SHP77 (cell line): Measurements from ENCODE around the gene CMTM5.

Experiments used
- DNase-seq, 2 experiments: peaks; one replicate each; lab custom pipeline; 2025; lab: John Stamatoyannopoulos, UW

Gene CMTM5

DNA sequence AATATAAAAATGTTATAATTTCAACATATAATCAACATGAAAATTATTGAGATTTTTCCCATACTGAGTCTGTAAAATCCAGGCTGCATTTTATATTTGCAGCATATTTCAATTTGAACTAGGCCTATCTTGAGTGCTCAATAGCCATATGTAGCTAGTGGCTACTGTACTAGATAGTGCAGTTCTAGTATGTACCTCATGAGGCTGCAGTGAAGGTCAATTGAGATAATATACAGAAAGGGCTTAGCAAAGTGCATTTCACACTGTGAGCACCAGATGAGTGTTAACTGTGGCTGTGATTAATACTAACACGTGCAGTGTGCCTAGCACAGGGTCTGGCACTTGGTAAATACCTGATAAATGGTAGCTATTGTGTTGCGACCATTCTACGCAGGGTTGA is 18.8 kb upstream of the CMTM5 start:
- no peak for DNase-seq

DNA sequence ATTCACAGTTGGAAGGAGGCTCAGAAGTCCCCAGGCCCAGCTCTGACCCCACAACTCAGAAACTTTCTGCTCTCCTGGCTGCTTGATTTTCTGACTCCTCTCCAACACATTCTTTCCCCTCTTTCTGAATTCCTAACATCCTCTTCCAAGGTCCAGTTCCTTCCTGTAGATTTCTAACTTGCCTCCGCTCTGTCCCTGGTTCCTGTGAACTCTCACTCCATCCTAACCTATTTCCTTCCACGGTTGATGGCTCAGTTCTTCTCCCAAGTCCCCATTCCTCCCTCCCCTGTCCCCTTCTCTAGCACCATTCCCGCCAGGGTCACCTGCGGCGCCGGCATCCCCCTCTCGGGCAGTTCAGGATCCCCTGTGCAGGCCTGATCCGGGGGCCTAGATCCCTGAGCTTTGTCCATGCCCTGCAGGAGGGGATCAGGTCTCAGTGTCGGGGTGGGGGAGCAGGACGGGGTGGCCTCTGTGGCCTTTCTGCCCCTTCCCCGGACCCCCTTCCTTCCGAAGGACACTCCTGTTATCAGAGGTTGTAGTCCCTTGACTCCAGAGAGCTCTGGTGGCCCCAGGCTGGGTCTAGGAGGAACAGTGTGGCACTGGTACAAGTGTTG is 18.2 kb upstream of the CMTM5 start:
- no peak for DNase-seq

- no peak for DNase-seq
These were observed 17.6 kb upstream of the CMTM5 start for GRCh38 chr14:23359167-23359626.

GRCh38 chr14:23359722-23360447 is 17.0 kb upstream of the CMTM5 start:
- no peak for DNase-seq

GRCh38 chr14:23360496-23360895 is 16.4 kb upstream of the CMTM5 start:
- DNase-seq = no peak

- no peak for DNase-seq
These were observed 15.5 kb upstream of the CMTM5 start for GRCh38 chr14:23361320-23361719.

DNA sequence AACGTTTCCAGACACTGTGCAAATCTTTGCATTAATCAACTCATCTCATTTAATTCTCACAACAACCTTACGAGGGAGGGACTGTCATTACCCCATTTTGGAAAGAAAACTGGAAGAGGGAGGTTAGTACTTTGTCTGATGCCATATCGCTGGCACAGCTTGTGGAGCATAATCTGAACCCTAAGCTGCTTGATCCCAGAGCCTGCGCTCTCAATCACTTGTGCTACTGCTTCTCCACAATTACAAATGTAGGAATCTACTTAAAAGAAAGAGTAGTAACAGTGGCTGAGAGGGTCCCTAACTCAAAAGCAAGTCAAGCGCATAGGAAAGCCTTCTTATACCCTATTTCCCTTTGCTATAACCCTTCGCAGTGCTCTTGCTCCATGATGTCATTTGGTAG is 15.1 kb upstream of the CMTM5 start:
- DNase-seq = no peak

DNA sequence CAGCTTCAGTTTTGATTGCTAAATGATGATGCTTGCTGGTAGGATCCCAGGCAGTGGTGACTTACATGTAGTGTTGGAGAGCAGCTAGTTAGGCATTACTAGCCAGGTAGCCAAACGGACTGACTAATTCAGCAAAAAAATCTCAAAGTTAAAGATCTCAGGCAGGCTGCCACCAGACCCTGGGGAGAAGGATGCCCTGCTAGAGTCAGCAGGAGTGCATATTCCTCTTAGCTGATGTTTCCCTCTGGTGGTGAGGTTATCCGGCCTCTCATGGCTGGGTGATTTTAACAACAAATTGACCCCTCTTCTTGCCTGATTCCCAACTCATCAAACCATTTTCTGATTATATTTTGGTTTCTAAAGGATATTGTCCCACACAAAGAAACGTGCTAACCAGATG is 14.6 kb upstream of the CMTM5 start:
- DNase-seq = no peak

DNA sequence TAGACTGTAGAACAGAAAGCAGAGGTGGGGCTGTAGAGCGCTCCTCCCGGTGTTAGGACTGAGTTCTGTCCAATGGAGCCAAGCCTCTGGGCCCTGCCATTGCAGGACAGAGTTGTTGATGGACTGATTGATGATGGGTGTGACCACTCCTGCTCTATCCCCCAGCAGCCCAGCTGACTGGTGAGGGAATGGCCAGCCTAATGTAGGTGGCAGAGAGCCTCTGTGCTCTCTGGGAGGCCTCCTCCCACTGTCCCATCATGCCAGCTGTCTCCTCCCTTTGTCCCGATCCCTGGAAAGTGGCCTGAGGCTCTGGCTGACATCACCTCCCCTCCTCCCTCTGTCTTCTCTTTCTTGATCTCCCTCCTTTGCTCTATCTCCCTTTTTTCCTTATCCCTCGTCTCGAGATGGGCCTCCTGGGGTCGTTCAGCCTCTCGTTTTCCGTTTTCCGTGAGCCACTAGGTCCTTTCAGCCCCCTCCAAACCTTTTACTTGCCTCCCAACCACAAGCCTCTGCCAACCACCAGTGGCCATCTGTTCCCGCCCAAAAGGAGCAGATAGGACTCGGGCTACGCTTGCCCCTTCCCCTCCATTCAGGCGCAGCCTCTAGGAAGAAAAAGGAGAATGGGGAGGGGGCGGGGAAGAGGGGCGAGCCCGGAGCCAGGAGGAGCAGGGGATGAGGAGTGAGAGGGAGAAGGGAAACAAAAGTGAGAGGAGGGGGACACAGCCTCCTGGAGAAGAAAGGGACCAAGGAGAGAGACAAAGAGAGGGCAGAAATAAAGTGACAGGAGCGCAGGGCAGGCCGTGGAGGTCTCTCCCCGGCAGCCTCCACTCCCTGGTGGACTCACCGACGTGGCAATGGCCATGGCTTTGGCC is 12.4 kb upstream of the CMTM5 start:
- no peak for DNase-seq

GRCh38 chr14:23365036-23365731 is 11.7 kb upstream of the CMTM5 start, which contains the start of gene EFS:
TSS of gene EFS (minus strand) at chr14:23365172. CDS start at chr14:23365025, 147 bp downstream.
- DNase-seq = no peak

GRCh38 chr14:23365732-23366425 is 11.0 kb upstream of the CMTM5 start:
- DNase-seq = no peak

- DNase-seq = no peak
These were observed 10.4 kb upstream of the CMTM5 start for GRCh38 chr14:23366426-23366921.

DNA sequence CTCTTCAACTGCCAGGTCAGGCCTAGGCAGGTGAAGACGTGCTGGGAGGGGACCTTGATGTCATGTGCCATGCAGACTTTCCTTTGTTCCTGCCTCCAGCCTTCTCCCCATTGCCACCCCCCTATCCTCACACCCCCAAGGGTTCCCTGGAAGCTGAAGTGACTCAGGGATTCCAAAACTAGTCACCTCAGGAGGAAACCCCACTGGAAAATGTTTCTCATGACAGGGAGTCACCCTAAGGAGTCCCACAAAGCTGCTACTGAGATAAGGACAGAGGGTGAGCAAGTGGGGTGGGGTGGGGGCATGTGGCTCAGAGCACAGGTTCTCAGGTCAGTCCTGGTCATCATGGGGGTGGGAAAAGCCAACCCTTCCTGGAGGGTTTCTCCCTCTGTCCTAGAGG is 6.6 kb upstream of the CMTM5 start:
- no peak for DNase-seq

DNA sequence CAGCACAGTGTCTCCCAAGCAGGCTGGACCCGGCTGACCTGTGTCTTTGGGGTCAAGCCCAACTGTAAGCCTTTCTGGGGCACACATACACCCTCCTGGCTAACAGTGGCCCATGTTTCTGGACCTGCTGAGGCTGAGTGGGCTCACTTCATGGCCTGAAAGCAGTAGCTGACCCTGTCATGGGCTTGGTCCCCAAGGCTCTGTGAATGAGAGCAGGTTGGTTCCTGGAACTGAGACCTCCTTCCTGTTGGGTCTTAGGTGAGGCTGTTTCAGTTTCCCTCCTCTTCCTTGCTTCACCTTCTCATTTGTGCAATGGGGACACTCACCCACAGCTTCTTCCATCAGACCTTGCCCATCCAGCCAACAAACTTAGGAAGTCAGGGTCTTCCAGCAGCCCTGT is 5.0 kb upstream of the CMTM5 start:
- no peak for DNase-seq

GRCh38 chr14:23372509-23372908 is 4.3 kb upstream of the CMTM5 start, which contains the start of gene IL25:
TSS of gene IL25 (plus strand) at chr14:23372809.
- no peak for DNase-seq

GRCh38 chr14:23373041-23373440 is 3.8 kb upstream of the CMTM5 start:
- DNase-seq = no peak

- no peak for DNase-seq
These were observed 1.2 kb upstream of the CMTM5 start for GRCh38 chr14:23375527-23376251.

DNA sequence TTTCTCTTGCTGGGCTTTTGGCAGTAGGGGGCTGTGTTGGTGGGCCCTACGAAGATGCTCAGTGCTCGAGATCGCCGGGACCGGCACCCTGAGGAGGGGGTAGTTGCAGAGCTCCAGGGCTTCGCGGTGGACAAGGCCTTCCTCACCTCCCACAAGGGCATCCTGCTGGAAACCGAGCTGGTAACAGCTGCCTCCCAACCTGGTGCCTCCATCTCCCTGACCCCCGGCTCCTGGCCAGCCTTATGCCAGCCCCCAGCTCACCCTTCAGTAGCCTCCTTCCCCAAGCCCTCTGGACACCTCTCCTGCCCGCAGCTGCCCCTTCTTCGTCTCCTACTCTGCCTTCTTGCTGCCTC is 328 bp downstream of the CMTM5 start:
- DNase-seq = no peak

GRCh38 chr14:23377573-23378563 is 1.0 kb downstream of the CMTM5 start:
- no peak for DNase-seq
